ENCODE results near the gene KRR1.

Gene KRR1

DNA sequence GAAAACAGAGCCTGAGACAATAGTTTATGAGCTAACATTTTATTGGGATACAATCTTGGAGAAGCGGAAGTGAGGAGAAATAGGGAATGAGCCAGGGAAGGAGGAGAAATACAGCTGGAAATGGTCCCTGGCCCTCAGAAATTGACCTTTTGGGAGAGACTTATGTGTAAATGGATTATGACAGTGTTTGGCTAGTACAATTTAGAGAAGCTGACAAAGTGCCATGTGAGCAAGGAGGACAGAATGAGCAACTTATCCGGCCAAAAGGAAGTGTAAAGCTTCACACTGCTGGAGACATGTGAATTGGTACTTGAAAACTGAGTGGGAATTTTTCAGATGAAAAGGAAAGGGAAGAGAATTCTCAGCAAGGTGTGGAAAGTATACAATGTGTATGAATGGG, 28.0 kb downstream of the KRR1 start:
- TF ChIP-seq CTCF (conservative IDR thresholded peaks at IDR 0.05; ENCODE audit: low read depth, low read length) = no peak
- H3K4me3 ChIP-seq (ENCODE audit: low read length) = no peak overlapping the region
- no peak for DNase-seq (ENCODE audit: low read depth)

- no peak for TF ChIP-seq CTCF (conservative IDR thresholded peaks at IDR 0.05; ENCODE audit: low read depth, low read length)
- H3K4me3 ChIP-seq (ENCODE audit: low read length) = no peak overlapping the region
- DNase-seq (ENCODE audit: low read depth) = no peak
Observed at GRCh38 chr12:75482646-75483045, 28.8 kb downstream of the KRR1 start.

DNA sequence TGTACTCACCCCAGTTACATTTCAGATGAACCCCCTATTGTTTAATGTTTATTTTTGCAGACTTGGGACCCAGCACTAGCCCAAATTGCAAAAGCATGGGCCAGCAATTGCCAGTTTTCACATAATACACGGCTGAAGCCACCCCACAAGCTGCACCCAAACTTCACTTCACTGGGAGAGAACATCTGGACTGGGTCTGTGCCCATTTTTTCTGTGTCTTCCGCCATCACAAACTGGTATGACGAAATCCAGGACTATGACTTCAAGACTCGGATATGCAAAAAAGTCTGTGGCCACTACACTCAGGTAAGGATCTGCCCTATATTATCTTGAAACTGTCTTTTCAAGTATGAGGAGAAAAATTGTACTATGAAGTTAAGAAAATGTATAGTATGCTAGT, 29.6 kb downstream of the KRR1 start:
- peak overlapping the region; percentile 23 for H3K4me3 ChIP-seq (ENCODE audit: low read length)
- no peak for TF ChIP-seq CTCF (conservative IDR thresholded peaks at IDR 0.05; ENCODE audit: low read depth, low read length)
- DNase-seq (ENCODE audit: low read depth) = no peak

- TF ChIP-seq CTCF (conservative IDR thresholded peaks at IDR 0.05; ENCODE audit: low read depth, low read length) = no peak
- H3K4me3 ChIP-seq (ENCODE audit: low read length) = peak overlapping the region; percentile 23
- DNase-seq (ENCODE audit: low read depth) = no peak
Observed at GRCh38 chr12:75481013-75481705, 30.2 kb downstream of the KRR1 start.

- DNase-seq (ENCODE audit: low read depth) = peak; percentile 75
- TF ChIP-seq CTCF (conservative IDR thresholded peaks at IDR 0.05; ENCODE audit: low read depth, low read length) = no peak
- H3K4me3 ChIP-seq (ENCODE audit: low read length) = peak within 1 kb of the TSS; percentile 23
Observed at GRCh38 chr12:75480469-75480949, 30.9 kb downstream of the KRR1 start, which contains the start of gene GLIPR1. GLIPR1 (plus strand) TSS chr12:75480755; CDS start chr12:75480881, 126 bp downstream.

DNA sequence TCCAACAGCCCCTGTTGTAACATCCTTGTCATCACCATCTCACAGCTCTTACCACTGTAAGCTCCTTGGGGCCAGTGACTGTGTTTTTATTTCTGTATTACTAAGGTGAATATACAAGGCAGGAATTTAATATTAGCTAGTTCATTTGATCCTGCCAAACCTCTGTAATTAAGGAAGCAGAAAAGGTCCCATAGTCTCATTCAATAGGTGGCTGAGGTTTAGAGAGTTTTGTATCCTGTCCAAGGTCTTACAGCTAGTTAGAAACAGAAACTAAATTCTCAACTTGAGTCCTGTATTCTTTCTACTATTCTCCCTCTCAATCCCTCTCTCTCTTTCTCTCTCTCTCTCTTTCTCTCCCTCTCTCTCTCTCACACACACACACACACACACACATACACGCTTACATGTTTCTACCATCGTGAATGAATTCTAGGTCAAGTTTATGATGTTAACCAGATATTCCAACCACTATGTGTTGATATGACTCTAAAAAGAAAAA, 31.4 kb downstream of the KRR1 start:
- no peak for TF ChIP-seq CTCF (conservative IDR thresholded peaks at IDR 0.05; ENCODE audit: low read depth, low read length)
- peak overlapping the region; percentile 23 for H3K4me3 ChIP-seq (ENCODE audit: low read length)
- DNase-seq (ENCODE audit: low read depth) = no peak
